Activated B cell treated with CpG ODN at 0.5 μM for 24 hours (primary cell): ENCODE measurements around the gene ARL6. TPM values are rescaled to one million over a fixed set of nuclear protein-coding genes. Genes with fewer than 3 reads are reported as not detected.
A peak's percentile ranks its signal among the peaks of the same experiment; 100 is the strongest.

Experiments
- ATAC-seq: fragments of 200-7000 bp; cut with Tn5 transposase; one replicate; pipeline ENCODE4 v1.10.0; 2021; ENCODE audit warnings: low read depth, mild to moderate bottlenecking, moderate library complexity
- CTCF ChIA-PET: fragments of 350-600 bp; sonication (Branson Sonifier 250); formaldehyde crosslinking; loops from one replicate; lab custom pipeline; 2021; ENCODE audit warnings: antibody characterized with exemption; lab: Charles Lee
- POLR2A ChIA-PET: fragments of 350-600 bp; sonication (Branson Sonifier 250); formaldehyde crosslinking; loops from one replicate; lab custom pipeline; 2021; ENCODE audit warnings: antibody characterized with exemption; lab: Charles Lee
- DNase-seq: peaks from one replicate; pipeline ENCODE4 v3.0.0; 2022
- H3K27ac Mint-ChIP-seq: one replicate; pipeline ENCODE4 v1.8.0; 2020; ENCODE audit warnings: mixed read lengths
- H3K27me3 Mint-ChIP-seq: one replicate; pipeline ENCODE4 v1.8.0; 2021; ENCODE audit warnings: mixed read lengths
- H3K36me3 Mint-ChIP-seq: one replicate; pipeline ENCODE4 v1.8.0; 2021; ENCODE audit warnings: low read depth, mixed read lengths
- H3K4me1 Mint-ChIP-seq: one replicate; pipeline ENCODE4 v1.8.0; 2021; ENCODE audit warnings: mixed read lengths
- H3K4me3 Mint-ChIP-seq: one replicate; pipeline ENCODE4 v1.8.0; 2020; ENCODE audit warnings: mild to moderate bottlenecking, mixed read lengths
- H3K9me3 Mint-ChIP-seq: one replicate; pipeline ENCODE4 v1.8.0; 2020; ENCODE audit warnings: mixed read lengths
- CTCF ChIP-seq: fragments of 200-600 bp; IDR thresholded peaks from one replicate; pipeline ENCODE4 v1.8.0; 2022; ENCODE audit warnings: antibody characterized with exemption, mild to moderate bottlenecking
- intact Hi-C: fragments of 100-400 bp; cut with micrococcal nuclease; formaldehyde crosslinking; loops from one replicate; pipeline ENCODE4 v1.15.1; 2024
- total RNA-seq: library from RNA; stranded (reverse); gene quantifications from 2 replicates; pipeline ENCODE4 v1.2.3, GENCODE V29; 2022

Gene ARL6
- total RNA-seq, 1 donor from 2014 or later: 4.2 TPM

- H3K9me3 Mint-ChIP-seq: no peaks in the 10 kb centered on the region
- H3K27me3 Mint-ChIP-seq: peaks cover 11% of the 10 kb centered on the region
- DNase-seq (no peak), ATAC-seq (no peak)
- CTCF ChIA-PET: no interaction called here
- POLR2A ChIA-PET: no interaction called here
- no peak overlapping the region for H3K4me3 Mint-ChIP-seq
- intact Hi-C loops: no loop called here
- no peaks in the 10 kb centered on the region for H3K36me3 Mint-ChIP-seq
- H3K27ac Mint-ChIP-seq: no peak overlapping the region
- H3K4me1 Mint-ChIP-seq: no peaks in the 10 kb centered on the region
- TF ChIP-seq CTCF: no peak
Measured at GRCh38 chr3:97736928-97737327, 27.6 kb upstream of the ARL6 start.

GRCh38 chr3:97738761-97739160, 25.8 kb upstream of the ARL6 start:
- ATAC-seq (no peak), DNase-seq (no peak)
- Mint-ChIP-seq H3K27ac (no peak overlapping the region), H3K36me3 (no peaks in the 10 kb centered on the region), H3K4me3 (no peak overlapping the region), H3K4me1 (no peaks in the 10 kb centered on the region), H3K9me3 (no peaks in the 10 kb centered on the region), H3K27me3 (peaks cover 6% of the 10 kb centered on the region)
- intact Hi-C loops: no loop called here
- ChIA-PET CTCF (no interaction called here), POLR2A (no interaction called here)
- no peak for TF ChIP-seq CTCF

DNA sequence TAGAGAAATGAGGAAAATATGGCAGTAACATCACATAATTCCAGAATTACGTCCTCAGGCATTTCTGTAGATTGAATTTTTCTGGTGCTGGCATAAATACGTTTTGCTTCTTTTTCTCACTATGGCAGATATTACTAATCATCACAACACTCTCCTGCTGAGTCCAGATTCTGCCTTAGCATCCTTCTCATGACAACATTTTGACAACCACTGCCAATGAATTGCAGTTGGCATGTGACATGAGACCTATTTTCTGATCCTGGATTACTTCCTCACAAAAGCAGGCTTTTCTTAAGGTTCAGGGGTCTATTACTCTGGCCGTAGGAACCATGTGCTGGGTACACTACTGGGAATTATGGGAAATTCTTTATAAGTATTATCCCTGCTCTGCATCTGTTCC, 22.5 kb upstream of the ARL6 start:
- H3K4me1 Mint-ChIP-seq: no peaks in the 10 kb centered on the region
- no peak for TF ChIP-seq CTCF
- ChIA-PET POLR2A (no interaction called here), CTCF (no interaction called here)
- no peak overlapping the region for H3K4me3 Mint-ChIP-seq
- ATAC-seq: no peak
- H3K9me3 Mint-ChIP-seq: no peaks in the 10 kb centered on the region
- peaks cover 2% of the 10 kb centered on the region for H3K27me3 Mint-ChIP-seq
- intact Hi-C loops: no loop called here
- no peak for DNase-seq
- no peaks in the 10 kb centered on the region for H3K36me3 Mint-ChIP-seq
- no peak overlapping the region for H3K27ac Mint-ChIP-seq

- POLR2A ChIA-PET: no interaction called here
- intact Hi-C loops: no loop called here
- H3K27ac Mint-ChIP-seq: no peak overlapping the region
- H3K4me1 Mint-ChIP-seq: no peaks in the 10 kb centered on the region
- no peaks in the 10 kb centered on the region for H3K36me3 Mint-ChIP-seq
- H3K9me3 Mint-ChIP-seq: no peaks in the 10 kb centered on the region
- peaks cover 8% of the 10 kb centered on the region for H3K27me3 Mint-ChIP-seq
- ATAC-seq (no peak), DNase-seq (no peak)
- TF ChIP-seq CTCF: no peak
- CTCF ChIA-PET: no interaction called here
- H3K4me3 Mint-ChIP-seq: no peak overlapping the region
Measured at GRCh38 chr3:97744289-97744688, 20.3 kb upstream of the ARL6 start.

DNA sequence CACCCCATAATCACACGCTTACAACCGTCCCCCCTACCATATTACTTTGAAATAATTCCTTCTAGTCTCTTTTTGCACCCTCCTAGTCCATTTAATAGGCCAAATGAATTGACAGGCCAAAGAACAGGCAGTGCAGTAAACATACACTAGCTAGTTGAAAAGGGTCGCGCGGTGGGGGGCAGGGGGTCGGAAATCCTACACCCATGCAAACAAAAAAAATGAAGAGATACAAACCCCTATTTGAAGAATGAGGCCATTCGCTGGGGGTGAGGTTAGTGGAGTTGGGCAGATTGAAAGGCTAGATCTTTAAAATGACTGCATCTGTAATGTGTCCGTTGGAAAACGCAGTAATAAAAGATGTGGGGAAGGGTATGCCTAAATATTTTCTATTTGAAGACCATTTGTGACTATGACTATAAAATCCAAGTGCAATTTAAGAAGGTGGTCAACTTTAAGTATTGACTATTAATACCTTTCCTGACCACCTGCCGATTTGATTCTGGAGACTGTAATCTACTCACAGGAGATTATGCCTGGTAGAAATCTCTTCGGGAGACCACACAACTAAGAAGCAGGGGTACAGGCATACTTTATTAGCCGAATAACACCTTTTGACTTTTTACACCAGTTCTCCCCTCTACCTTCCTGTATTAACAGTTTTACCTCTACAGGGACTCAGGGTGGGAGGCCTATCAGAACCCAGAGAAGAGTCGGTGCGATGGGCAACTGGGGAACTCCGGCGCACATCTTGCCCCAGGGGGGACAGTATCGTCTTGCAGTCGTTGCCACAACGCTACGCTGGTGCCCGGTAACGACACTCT, 762 bp upstream of the ARL6 start:
- DNase-seq (no peak), ATAC-seq (no peak)
- H3K9me3 Mint-ChIP-seq: no peaks in the 10 kb centered on the region
- H3K27me3 Mint-ChIP-seq: no peaks in the 10 kb centered on the region
- H3K4me1 Mint-ChIP-seq: peaks cover 23% of the 10 kb centered on the region
- intact Hi-C loops: loop anchor here (1.0 to 2.0 kb wide), 6 partner anchors 58 to 1139 kb away; partner anchors contain the start of genes CPOX and RIOX2
- H3K36me3 Mint-ChIP-seq: peaks cover 7% of the 10 kb centered on the region
- H3K27ac Mint-ChIP-seq: peak overlapping the region; percentile 95
- ChIA-PET POLR2A (interaction anchor here (0.5 to 1.4 kb wide), 5 partner anchors 58 to 1139 kb away, joined by 3 to 11 read pairs (median 3); partner anchors contain the start of genes CLDND1 and CRYBG3), CTCF (no interaction called here)
- no peak for TF ChIP-seq CTCF
- peak overlapping the region; percentile 99 for H3K4me3 Mint-ChIP-seq
